HL-60 (cell line): ENCODE results near the gene RIPK4.

Experiments used
- CTCF ChIP-seq: IDR thresholded peaks from one replicate; pipeline ENCODE4 v1.5.1; 2011; ENCODE audit warnings: low read length, control low read depth, inconsistent platforms; ENCODE audit not compliant: insufficient read depth
- GABPA ChIP-seq: IDR thresholded peaks from 2 replicates; pipeline ENCODE4 v1.6.1; 2012; ENCODE audit warnings: low read depth
- POLR2AphosphoS5 ChIP-seq: IDR thresholded peaks from 2 replicates; pipeline ENCODE4 v1.6.1; 2012; ENCODE audit warnings: low read depth
- SPI1 ChIP-seq: IDR thresholded peaks from 2 replicates; pipeline ENCODE4 v1.6.1; 2012; ENCODE audit warnings: low read depth, mild to moderate bottlenecking, borderline replicate concordance
- TF ChIP-seq, protein P1 (sequence below): IDR thresholded peaks from 2 replicates; pipeline ENCODE4 v1.6.1; 2012; ENCODE audit warnings: low read depth; ENCODE audit not compliant: insufficient replicate concordance

GRCh38 chr21:41794600-41794999 lies 27.7 kb upstream of the RIPK4 start:
- TF ChIP-seq CTCF: no peak
- TF ChIP-seq POLR2AphosphoS5: no peak
- TF ChIP-seq SPI1: no peak
- TF ChIP-seq, protein P1, sequence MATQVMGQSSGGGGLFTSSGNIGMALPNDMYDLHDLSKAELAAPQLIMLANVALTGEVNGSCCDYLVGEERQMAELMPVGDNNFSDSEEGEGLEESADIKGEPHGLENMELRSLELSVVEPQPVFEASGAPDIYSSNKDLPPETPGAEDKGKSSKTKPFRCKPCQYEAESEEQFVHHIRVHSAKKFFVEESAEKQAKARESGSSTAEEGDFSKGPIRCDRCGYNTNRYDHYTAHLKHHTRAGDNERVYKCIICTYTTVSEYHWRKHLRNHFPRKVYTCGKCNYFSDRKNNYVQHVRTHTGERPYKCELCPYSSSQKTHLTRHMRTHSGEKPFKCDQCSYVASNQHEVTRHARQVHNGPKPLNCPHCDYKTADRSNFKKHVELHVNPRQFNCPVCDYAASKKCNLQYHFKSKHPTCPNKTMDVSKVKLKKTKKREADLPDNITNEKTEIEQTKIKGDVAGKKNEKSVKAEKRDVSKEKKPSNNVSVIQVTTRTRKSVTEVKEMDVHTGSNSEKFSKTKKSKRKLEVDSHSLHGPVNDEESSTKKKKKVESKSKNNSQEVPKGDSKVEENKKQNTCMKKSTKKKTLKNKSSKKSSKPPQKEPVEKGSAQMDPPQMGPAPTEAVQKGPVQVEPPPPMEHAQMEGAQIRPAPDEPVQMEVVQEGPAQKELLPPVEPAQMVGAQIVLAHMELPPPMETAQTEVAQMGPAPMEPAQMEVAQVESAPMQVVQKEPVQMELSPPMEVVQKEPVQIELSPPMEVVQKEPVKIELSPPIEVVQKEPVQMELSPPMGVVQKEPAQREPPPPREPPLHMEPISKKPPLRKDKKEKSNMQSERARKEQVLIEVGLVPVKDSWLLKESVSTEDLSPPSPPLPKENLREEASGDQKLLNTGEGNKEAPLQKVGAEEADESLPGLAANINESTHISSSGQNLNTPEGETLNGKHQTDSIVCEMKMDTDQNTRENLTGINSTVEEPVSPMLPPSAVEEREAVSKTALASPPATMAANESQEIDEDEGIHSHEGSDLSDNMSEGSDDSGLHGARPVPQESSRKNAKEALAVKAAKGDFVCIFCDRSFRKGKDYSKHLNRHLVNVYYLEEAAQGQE: no peak
- TF ChIP-seq GABPA: no peak
